CD1c-positive myeloid dendritic cell (primary cell): ENCODE data around the gene ANO2.
A peak's percentile ranks its signal among the peaks of the same experiment; 100 is the strongest.

Source experiments
- DNase-seq: peaks from one replicate; pipeline ENCODE4 v3.0.0-alpha.2; 2016; ENCODE audit errors: extremely low spot score

ANO2 gene

GRCh38 chr12:5916785-5917290, 28.2 kb downstream of the ANO2 start:
- no peak for DNase-seq

- DNase-seq, result no peak
Observed at GRCh38 chr12:5915511-5915910, 29.5 kb downstream of the ANO2 start.

- DNase-seq, result no peak
Observed at GRCh38 chr12:5914387-5915149, 30.5 kb downstream of the ANO2 start.

- no peak for DNase-seq
Observed at GRCh38 chr12:5913387-5913786, 31.7 kb downstream of the ANO2 start.

- no peak for DNase-seq
Observed at GRCh38 chr12:5912437-5913334, 32.4 kb downstream of the ANO2 start.

GRCh38 chr12:5912011-5912410, 33.0 kb downstream of the ANO2 start:
- no peak for DNase-seq

GRCh38 chr12:5910790-5911548, 34.1 kb downstream of the ANO2 start:
- DNase-seq, result no peak

- DNase-seq, result no peak
Observed at GRCh38 chr12:5909560-5909959, 35.5 kb downstream of the ANO2 start.

- DNase-seq, result no peak
Observed at GRCh38 chr12:5908251-5908650, 36.8 kb downstream of the ANO2 start.

GRCh38 chr12:5907807-5908206, 37.3 kb downstream of the ANO2 start:
- DNase-seq, result no peak

- no peak for DNase-seq
Observed at GRCh38 chr12:5905757-5906156, 39.3 kb downstream of the ANO2 start.

GRCh38 chr12:5904969-5905368, 40.1 kb downstream of the ANO2 start:
- DNase-seq, result no peak

- DNase-seq, result no peak
Observed at GRCh38 chr12:5904441-5904840, 40.6 kb downstream of the ANO2 start.

GRCh38 chr12:5902736-5903135, 42.3 kb downstream of the ANO2 start:
- DNase-seq, result no peak

GRCh38 chr12:5901416-5901815, 43.6 kb downstream of the ANO2 start:
- DNase-seq, result no peak

- no peak for DNase-seq
Observed at GRCh38 chr12:5900533-5901205, 44.4 kb downstream of the ANO2 start.

- no peak for DNase-seq
Observed at GRCh38 chr12:5900076-5900475, 45.0 kb downstream of the ANO2 start.

- DNase-seq, result no peak
Observed at GRCh38 chr12:5899675-5900074, 45.4 kb downstream of the ANO2 start.

- no peak for DNase-seq
Observed at GRCh38 chr12:5898874-5899273, 46.2 kb downstream of the ANO2 start.

- DNase-seq, result peak; percentile 2
Observed at GRCh38 chr12:5889381-5890047, 55.5 kb downstream of the ANO2 start.

- DNase-seq, result no peak
Observed at GRCh38 chr12:5888816-5889315, 56.2 kb downstream of the ANO2 start.
